Measurements from ENCODE around the gene CDKN2A. TPM values are rescaled to one million over a fixed set of nuclear protein-coding genes. Genes with fewer than 3 reads are reported as not detected.

CDKN2A gene
- total RNA-seq, result 10 to 100 TPM in 1 of 4 donors, 1 to 10 TPM in 3; 1.3 to 20.9 (median 2.5) TPM

DNA sequence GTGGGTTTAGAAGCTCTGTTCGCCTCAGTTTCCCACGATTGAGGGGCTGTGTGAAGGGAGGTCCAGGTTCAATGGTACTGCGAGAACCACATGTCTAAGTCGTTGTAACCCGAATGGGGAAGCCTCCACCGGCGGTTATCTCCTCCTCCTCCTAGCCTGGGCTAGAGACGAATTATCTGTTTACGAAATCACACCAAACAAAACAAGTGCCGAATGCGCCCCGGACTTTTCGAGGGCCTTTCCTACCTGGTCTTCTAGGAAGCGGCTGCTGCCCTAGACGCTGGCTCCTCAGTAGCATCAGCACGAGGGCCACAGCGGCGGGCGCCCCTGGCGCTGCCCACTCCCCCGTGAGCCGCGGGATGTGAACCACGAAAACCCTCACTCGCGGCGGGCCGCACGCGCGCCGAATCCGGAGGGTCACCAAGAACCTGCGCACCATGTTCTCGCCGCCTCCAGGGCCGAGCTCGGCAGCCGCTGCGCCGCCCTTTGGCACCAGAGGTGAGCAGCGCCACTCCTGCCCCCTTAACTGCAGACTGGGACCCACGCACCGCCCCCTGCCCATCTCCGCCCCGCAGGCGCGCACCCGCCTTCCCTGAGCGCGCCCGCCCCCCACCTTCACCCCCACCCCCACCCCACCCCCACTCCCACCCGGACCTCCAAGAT is at the start of gene CDKN2A:
Gene CDKN2A (minus strand): TSS at position 500 of the 663 bp plus-strand sequence.
- TF ChIP-seq, protein P1, sequence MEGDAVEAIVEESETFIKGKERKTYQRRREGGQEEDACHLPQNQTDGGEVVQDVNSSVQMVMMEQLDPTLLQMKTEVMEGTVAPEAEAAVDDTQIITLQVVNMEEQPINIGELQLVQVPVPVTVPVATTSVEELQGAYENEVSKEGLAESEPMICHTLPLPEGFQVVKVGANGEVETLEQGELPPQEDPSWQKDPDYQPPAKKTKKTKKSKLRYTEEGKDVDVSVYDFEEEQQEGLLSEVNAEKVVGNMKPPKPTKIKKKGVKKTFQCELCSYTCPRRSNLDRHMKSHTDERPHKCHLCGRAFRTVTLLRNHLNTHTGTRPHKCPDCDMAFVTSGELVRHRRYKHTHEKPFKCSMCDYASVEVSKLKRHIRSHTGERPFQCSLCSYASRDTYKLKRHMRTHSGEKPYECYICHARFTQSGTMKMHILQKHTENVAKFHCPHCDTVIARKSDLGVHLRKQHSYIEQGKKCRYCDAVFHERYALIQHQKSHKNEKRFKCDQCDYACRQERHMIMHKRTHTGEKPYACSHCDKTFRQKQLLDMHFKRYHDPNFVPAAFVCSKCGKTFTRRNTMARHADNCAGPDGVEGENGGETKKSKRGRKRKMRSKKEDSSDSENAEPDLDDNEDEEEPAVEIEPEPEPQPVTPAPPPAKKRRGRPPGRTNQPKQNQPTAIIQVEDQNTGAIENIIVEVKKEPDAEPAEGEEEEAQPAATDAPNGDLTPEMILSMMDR (IDR thresholded peaks at IDR 0.05; ENCODE audit: low read depth), result no peak

DNA sequence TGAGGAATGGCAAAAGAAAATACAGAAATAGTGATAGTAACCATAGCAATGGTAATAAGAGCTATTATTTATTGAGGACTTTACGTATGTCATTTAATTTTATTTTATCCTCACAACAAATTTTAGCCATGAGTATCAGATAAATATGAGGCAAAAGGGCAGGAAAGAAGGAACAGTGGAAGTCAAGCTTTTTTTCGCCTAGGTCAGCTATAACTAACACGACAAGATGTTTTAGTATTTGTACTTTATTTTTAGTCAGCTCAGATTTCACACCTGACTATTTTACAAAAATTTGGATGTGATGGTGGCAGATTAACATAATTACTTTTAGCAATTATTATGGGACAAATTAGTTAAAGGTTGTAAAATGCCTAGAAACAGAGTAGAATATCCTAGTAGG is 49.7 kb upstream of the CDKN2A start:
- TF ChIP-seq, protein P1 (IDR thresholded peaks at IDR 0.05; ENCODE audit: low read depth), result no peak

DNA sequence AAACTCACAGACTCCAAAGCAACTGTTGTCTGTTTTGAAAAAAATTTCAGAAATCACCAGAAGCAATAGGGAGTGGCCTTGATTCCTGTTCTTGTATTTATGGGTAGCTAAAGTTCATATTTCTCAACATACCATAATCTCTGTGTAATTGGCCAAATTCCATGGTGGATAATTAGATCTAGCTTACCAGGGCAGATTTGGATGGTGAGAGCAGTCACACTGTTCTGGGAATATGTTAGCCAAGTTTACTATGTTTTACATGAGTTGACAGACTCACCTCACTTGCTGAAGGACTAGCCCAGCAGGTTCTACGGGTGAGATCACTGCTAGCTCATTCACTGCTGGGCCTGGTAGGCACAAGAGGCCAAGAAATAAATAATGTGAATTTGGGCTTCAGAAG is 47.6 kb upstream of the CDKN2A start:
- TF ChIP-seq, protein P1 (IDR thresholded peaks at IDR 0.05; ENCODE audit: low read depth), result no peak

DNA sequence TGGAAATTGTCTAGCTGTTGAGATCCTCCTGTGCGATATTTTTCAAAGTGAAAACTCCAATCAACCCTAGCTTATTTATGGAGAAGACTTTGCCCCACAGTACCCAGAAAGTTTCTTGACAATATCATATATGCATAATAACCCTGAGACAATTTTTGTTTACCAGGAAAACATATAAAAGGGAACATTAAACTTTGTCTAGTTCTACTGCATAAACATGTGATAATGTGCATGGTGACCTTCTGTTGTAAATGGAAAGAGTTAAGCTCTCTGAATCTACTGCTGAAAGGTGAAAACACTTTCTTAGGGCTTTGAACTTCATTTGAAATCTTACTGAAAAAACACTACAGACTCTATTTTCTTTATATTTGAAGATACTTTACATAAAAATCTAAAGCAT is 47.2 kb upstream of the CDKN2A start:
- TF ChIP-seq, protein P1 (IDR thresholded peaks at IDR 0.05; ENCODE audit: low read depth), result no peak

DNA sequence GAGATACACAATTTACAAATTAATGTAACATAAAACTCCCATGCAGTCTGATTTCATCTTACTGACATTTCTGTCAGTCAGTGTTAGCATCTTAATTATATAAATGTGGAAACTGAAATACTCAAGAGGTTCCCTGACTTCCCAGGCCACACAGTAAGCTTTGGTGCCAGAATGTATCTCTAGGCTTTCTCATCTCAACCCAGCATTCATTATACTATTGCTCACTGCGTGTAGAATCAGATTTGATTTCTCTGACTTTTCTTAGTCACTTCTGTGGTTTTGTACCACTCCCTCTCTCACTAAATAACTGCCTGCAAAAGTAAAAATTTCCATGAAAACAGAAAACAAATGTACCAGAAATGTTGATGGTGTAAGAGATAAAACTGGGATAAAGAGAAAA is 46.6 kb upstream of the CDKN2A start:
- TF ChIP-seq, protein P1 (IDR thresholded peaks at IDR 0.05; ENCODE audit: low read depth), result no peak

DNA sequence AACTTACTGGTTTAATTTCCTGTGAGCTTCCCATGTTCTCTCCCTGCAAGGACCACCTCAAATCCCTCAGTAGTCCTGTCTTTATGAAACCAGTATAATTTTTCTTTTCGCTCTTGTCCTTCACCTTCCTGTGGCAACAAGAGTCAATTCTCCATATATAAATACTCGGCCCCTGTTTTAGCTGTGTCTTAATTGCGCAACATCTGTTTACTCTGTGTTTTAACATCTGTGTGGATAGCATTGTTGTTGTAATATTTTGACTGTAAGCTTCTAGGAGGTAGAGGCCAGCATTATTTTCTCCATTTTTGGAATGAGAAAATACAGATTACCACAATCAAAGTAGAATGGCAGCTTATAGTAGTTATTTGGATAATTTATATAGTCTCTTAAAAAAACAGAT is 45.1 kb upstream of the CDKN2A start:
- TF ChIP-seq, protein P1 (IDR thresholded peaks at IDR 0.05; ENCODE audit: low read depth), result no peak

DNA sequence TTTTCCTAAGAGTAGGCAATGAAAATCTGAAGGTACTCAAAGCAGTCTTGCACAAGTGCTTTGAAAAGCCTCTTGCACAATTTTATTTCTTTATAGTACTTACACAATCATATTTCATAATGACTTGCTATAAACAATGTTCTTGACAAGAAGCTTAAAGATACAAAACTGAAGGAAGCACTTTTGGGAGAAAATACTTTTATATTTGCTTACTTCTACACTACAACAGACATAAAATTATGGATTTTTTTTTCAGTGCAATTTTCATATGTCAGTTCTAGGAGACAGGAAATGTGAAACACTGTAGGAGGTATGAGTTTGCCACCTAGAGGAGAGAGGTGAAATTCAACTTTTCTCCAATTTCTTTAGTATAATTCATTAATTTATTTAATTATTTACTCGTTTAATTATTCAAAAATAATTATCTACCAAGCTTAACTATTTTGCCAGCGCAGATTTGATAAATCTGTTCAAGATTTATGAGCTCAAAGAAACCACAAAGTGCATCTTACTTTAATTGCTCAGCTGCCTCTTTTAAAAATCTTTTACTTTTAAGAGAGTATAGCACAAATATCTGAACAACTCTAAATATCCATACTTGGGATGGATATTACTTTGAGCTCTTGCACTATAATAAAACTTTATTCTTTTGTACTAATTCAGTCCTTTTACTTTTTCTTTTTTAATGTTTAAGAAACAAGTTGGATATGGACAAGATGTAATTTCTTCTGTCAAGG is 43.9 kb upstream of the CDKN2A start:
- TF ChIP-seq, protein P1 (IDR thresholded peaks at IDR 0.05; ENCODE audit: low read depth), result no peak
